GM12874 (cell line): Measurements from ENCODE around the gene PACSIN3.

Experiments
- TF ChIP-seq, protein P1 (sequence below): IDR thresholded peaks from 2 replicates; pipeline ENCODE4 v1.5.1; 2011; ENCODE audit warnings: low read depth, mild to moderate bottlenecking, control low read depth, low read length, moderate library complexity; ENCODE audit not compliant: insufficient read depth

Gene PACSIN3

DNA sequence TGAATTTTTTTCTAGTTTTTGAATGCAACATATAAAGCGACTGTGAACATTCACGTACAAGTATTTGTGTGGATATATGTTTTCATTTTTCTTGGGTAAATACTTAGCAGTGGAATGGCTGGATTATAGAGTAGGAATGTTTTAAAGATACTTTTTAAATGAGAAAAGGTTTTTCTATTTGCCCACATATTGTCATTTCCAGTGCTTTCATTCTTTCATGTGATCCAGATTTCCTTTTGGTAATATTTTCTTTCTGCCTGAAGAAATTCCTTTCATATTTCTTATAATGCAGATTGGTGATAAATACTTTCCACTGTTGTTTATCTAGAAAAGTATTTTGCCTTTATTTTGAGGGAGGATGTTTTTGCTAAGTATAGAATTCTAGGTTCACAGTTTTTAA lies 36.5 kb upstream of the PACSIN3 start:
- TF ChIP-seq, protein P1, sequence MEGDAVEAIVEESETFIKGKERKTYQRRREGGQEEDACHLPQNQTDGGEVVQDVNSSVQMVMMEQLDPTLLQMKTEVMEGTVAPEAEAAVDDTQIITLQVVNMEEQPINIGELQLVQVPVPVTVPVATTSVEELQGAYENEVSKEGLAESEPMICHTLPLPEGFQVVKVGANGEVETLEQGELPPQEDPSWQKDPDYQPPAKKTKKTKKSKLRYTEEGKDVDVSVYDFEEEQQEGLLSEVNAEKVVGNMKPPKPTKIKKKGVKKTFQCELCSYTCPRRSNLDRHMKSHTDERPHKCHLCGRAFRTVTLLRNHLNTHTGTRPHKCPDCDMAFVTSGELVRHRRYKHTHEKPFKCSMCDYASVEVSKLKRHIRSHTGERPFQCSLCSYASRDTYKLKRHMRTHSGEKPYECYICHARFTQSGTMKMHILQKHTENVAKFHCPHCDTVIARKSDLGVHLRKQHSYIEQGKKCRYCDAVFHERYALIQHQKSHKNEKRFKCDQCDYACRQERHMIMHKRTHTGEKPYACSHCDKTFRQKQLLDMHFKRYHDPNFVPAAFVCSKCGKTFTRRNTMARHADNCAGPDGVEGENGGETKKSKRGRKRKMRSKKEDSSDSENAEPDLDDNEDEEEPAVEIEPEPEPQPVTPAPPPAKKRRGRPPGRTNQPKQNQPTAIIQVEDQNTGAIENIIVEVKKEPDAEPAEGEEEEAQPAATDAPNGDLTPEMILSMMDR = no peak

DNA sequence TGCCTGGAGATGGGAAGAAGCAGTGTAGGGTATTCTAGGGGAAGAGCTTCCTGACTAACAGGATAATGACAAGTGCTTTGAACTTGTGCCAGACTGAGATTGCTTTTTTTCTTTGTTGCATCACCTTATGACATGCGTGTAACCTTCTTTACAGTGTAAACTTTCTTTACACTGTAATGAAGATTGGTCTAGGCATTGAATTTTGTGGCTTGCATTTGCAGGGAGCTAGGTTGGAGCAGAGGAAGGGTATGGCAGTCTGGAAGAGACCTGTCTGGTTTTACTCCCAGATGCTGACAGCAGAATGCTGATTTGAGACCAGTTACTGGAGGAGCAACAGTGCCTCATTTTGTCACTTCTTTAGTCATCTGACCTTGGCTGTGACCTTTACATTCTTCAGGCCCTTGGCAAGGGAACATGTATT lies 34.2 kb upstream of the PACSIN3 start:
- TF ChIP-seq, protein P1 = no peak

DNA sequence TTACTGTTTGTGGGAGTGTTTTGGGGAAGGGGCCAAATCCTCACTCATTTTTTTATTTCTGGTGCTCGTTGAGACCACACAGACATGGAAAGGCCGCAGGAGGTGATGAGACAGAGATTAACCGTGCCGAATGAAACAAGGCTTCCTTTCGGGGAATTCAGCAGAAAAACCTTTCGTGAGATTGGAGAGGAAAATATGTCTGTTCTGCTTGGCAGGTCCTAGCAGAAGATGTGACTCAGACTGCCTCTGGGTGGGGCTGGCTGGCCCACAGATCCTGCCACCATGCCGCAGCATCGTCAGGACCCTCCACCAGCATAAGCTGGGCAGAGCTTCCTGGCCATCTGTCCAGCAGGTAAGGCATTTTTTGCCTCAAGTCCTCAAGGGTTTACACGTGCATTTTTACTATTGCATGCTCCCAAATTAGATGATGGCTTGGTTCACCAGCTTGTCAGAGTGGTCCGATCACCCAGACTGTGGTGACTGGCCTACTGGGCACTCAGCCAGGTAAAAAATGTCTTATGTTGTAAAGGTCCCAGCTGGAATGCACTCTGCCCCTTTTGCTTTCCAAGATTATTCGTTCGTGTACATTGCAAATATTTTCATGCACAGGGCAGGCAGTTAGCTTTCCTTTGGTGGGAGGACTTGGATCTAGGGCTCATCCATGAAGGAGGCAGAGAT lies 30.0 kb upstream of the PACSIN3 start:
- TF ChIP-seq, protein P1 = peak; percentile 37

DNA sequence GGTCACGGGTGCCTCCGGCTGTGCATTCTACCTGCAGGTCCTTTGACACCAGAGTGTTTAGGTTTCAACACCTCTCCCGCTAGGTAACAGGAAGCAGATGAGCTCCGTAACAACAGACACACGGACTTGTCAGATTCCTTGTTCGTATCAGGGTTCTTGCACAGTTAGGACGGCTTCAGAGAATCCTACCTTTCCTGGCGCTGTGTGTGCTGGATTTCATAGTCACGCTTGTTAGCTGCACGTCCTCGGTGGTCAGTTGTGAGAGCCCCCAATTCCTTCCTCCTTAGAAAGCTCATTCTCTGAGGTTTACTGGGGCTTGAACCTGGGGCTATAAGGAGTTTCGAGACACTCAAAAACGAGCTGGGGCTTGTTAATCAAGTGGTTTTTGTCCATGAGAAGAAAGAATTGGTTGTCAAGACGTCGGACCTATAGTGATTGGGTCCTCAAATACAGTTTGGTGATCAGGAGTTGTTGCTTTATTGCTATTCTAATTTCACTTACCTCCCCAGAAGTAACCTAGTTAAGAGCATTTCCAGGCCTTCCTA lies 29.2 kb upstream of the PACSIN3 start:
- TF ChIP-seq, protein P1 = no peak

DNA sequence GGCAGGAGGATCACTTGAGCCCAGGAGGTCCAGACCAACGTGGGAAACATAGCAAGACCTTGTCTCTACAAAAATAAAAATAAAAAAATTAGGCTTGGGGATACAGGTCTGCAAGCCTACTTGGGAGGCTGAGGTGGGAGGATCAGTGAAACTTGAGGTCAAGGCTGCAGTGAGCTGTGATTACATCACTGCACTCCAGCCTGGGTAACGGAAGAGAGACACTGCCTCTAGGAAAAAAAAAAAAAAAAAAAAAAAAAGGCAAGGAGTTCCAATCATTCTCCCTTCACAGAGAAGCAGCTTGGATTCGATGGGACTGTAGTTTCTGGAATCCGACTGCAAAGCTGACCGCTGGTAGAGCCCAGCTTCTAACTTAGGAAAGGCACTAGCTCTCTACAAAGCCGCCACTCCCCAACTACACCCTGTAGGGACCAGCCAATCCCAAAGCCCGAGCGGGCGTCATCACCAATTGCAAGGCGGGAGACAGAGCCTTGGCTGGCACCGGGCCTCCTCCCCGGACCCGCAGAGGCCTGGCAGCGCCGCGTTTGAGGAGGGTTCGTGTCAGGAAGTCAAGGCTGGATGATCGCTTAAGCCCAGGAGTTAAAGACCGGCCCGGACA lies 27.8 kb upstream of the PACSIN3 start:
- TF ChIP-seq, protein P1 = no peak

DNA sequence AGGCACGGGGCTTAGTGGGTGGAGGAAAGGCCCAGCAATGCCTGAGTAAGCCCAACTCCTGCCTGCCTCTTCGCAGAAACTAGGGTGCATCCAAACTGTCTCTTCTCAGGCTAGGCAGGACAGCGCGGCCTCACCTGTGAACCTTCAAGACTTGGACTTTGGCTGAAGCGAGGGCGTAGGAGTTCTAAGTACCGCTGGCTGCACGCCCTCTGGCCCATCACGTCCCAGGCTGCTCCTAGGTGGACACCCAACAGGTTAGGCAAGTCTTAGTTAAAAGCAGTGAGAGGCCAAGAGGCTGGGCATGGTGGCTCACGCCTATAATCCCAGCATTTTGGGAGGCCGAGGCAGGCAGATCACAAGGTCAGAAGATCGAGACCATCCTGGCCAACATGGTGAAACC lies 26.7 kb upstream of the PACSIN3 start:
- TF ChIP-seq, protein P1 = no peak

DNA sequence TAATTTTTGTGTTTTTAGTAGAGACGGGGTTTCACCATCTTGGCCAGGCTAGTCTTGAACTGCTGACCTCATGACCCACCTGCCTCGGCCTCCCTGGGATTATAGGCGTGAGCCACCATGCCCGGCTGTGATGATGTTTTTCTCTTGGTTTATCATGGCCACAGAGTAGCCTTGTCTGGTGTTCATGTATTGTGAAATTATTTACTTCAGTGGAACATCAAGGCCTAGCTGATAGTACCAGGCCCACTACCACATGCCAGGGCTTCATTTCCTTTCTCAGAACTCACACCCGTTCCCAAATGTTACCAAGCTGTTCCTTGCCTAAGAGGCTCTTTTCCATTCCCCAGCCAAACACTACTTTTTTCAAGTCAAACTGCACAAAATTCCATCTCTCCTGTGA lies 22.4 kb upstream of the PACSIN3 start:
- TF ChIP-seq, protein P1 = no peak
